B cell (primary cell): ENCODE results near the gene BACH2. TPM values are rescaled to one million over a fixed set of nuclear protein-coding genes. Genes with fewer than 3 reads are reported as not detected.

ENCODE experiments used
- ATAC-seq: fragments of 200-7000 bp; cut with Tn5 transposase; one replicate; pipeline ENCODE4 v1.10.0; 2021; ENCODE audit warnings: low read depth, mild to moderate bottlenecking, moderate number of reproducible peaks, moderate library complexity
- CTCF ChIA-PET: fragments of 350-600 bp; sonication (Branson Sonifier 250); formaldehyde crosslinking; loops from one replicate; lab custom pipeline; 2021; ENCODE audit warnings: antibody characterized with exemption, inconsistent platforms; lab: Charles Lee
- POLR2A ChIA-PET: fragments of 350-600 bp; sonication (Branson Sonifier 250); formaldehyde crosslinking; loops from one replicate; lab custom pipeline; 2021; ENCODE audit warnings: antibody characterized with exemption; lab: Charles Lee
- DNase-seq: peaks from one replicate; pipeline ENCODE4 v3.0.0; 2013
- H2AFZ ChIP-seq: 2 replicates; pipeline ENCODE4 v1.6.1; 2012; ENCODE audit warnings: mild to moderate bottlenecking, low read depth, low read length; ENCODE audit not compliant: insufficient read depth, poor library complexity, severe bottlenecking
- H3K27ac ChIP-seq, 2 donors: 1 replicate in 1 of 2; 2 replicates in 1 of 2; pipeline ENCODE4 v1.5.1; 2012 to 2013; ENCODE audit warnings: low read length in 2 of 2, mild to moderate bottlenecking in 2 of 2, moderate library complexity in 1 of 2
- H3K27me3 ChIP-seq, 4 experiments: fragments of 200-600 bp in 1 of 4; sonication (generic) in 1 of 4; replicated peaks in 1 of 4; 1 replicate in 2 of 4; 2 replicates in 2 of 4; pipeline versions ENCODE4 v1.6.1 to v1.7.0; 2013 to 2016; ENCODE audit warnings: low read length in 3 of 4, mild to moderate bottlenecking in 2 of 4, mixed read lengths in 1 of 4, moderate library complexity in 1 of 4; ENCODE audit not compliant: insufficient read depth in 4 of 4, control insufficient read depth in 3 of 4; ENCODE audit errors: control extremely low read depth in 1 of 4
- H3K36me3 ChIP-seq, 2 experiments: replicated peaks in 1 of 2; 1 replicate in 1 of 2; 2 replicates in 1 of 2; pipeline versions ENCODE4 v1.6.1 to v1.7.1; 2013; ENCODE audit warnings: low read length in 1 of 2; ENCODE audit not compliant: insufficient read depth in 2 of 2, control insufficient read depth in 1 of 2; ENCODE audit errors: control extremely low read depth in 1 of 2, extremely low read depth in 1 of 2
- H3K4me1 ChIP-seq, 2 donors: fragments of 200-600 bp in 1 of 2; sonication (generic) in 1 of 2; 1 replicate in 1 of 2; 2 replicates in 1 of 2; pipeline versions ENCODE4 v1.5.1 to v1.6.1; 2013 to 2017; ENCODE audit warnings: low read length in 2 of 2; ENCODE audit not compliant: control insufficient read depth in 2 of 2, insufficient read depth in 2 of 2
- H3K4me2 ChIP-seq: replicated peaks from 2 replicates; pipeline ENCODE3; 2012; ENCODE audit warnings: mild to moderate bottlenecking, low read depth, low read length; ENCODE audit not compliant: poor library complexity, severe bottlenecking
- H3K4me3 ChIP-seq, 5 experiments: fragments of 200-600 bp in 1 of 5; sonication (generic) in 1 of 5; 1 replicate in 3 of 5; 2 replicates in 2 of 5; pipeline versions ENCODE4 v1.5.1 to v1.7.0; 2011 to 2016; ENCODE audit warnings: low read length in 4 of 5, mild to moderate bottlenecking in 4 of 5, low read depth in 2 of 5, control low read depth in 1 of 5, moderate library complexity in 1 of 5; ENCODE audit not compliant: insufficient read depth in 1 of 5; ENCODE audit errors: control extremely low read depth in 1 of 5, extremely low read depth in 1 of 5
- H3K79me2 ChIP-seq: fragments of 200-600 bp; sonication (generic); one replicate; pipeline ENCODE4 v1.6.0; 2016; ENCODE audit warnings: low read length; ENCODE audit not compliant: control insufficient read depth, insufficient read depth
- H3K9ac ChIP-seq: fragments of 200-600 bp; sonication (generic); 2 replicates; pipeline ENCODE4 v1.6.1; 2017; ENCODE audit warnings: mild to moderate bottlenecking, low read length, moderate library complexity
- H3K9me3 ChIP-seq, 3 donors: one replicate each; pipeline versions ENCODE4 v1.6.1 to v1.7.1; 2013; ENCODE audit warnings: low read length in 2 of 3; ENCODE audit not compliant: control insufficient read depth in 2 of 3, insufficient read depth in 1 of 3; ENCODE audit errors: control extremely low read depth in 1 of 3
- H4K20me1 ChIP-seq: 2 replicates; pipeline ENCODE4 v1.6.0; 2012; ENCODE audit warnings: mild to moderate bottlenecking, low read length; ENCODE audit not compliant: insufficient read depth, control insufficient read depth, poor library complexity, severe bottlenecking
- H3K27ac Mint-ChIP-seq: one replicate; pipeline ENCODE4 v1.8.0; 2021; ENCODE audit warnings: mixed read lengths
- H3K27me3 Mint-ChIP-seq: one replicate; pipeline ENCODE4 v1.8.0; 2021; ENCODE audit warnings: mixed read lengths
- H3K4me1 Mint-ChIP-seq: one replicate; pipeline ENCODE4 v1.8.0; 2021; ENCODE audit warnings: mixed read lengths
- H3K4me3 Mint-ChIP-seq: one replicate; pipeline ENCODE4 v1.8.0; 2021; ENCODE audit warnings: mixed read lengths
- H3K9me3 Mint-ChIP-seq: one replicate; pipeline ENCODE4 v1.8.0; 2022; ENCODE audit warnings: mixed read lengths; ENCODE audit not compliant: insufficient read depth
- CTCF ChIP-seq: fragments of 200-600 bp; IDR thresholded peaks from one replicate; pipeline ENCODE4 v1.8.0; 2022; ENCODE audit warnings: antibody characterized with exemption, mild to moderate bottlenecking
- EZH2 ChIP-seq: IDR thresholded peaks from 2 replicates; pipeline ENCODE4 v1.6.1; 2012; ENCODE audit warnings: borderline replicate concordance, low read depth, mild to moderate bottlenecking, moderate library complexity, low read length; ENCODE audit not compliant: insufficient read depth, poor library complexity, severe bottlenecking
- WGBS: methylation state at CpG from one replicate; pipeline ENCODE4 v1.1.5; 2013; ENCODE audit warnings: missing lambda C conversion rate; ENCODE audit not compliant: insufficient coverage; 5-methylcytosine and 5-hydroxymethylcytosine counted together
- intact Hi-C: fragments of 100-400 bp; cut with micrococcal nuclease; formaldehyde crosslinking; loops from one replicate; pipeline ENCODE4 v1.10.0; 2022
- polyA plus RNA-seq: library from polyadenylated mRNA; depleted of rRNA; stranded (reverse); fragments of >200 nt; gene quantifications from 2 replicates; pipeline ENCODE4 v1.2.3, GENCODE V29; 2012
- total RNA-seq, 2 donors: library from RNA; stranded (reverse); fragments of 120-200 nt in 1 of 2; gene quantifications; 1 replicate in 1 of 2; 2 replicates in 1 of 2; pipeline versions ENCODE4 v1.2.3 to v1.2.4, GENCODE V29; 2013 to 2022

BACH2 gene
- total and polyA plus RNA-seq, 2 donors (not counting 1 experiment from before 2014, with no cell fraction given), result 41.1 to 235 TPM

DNA sequence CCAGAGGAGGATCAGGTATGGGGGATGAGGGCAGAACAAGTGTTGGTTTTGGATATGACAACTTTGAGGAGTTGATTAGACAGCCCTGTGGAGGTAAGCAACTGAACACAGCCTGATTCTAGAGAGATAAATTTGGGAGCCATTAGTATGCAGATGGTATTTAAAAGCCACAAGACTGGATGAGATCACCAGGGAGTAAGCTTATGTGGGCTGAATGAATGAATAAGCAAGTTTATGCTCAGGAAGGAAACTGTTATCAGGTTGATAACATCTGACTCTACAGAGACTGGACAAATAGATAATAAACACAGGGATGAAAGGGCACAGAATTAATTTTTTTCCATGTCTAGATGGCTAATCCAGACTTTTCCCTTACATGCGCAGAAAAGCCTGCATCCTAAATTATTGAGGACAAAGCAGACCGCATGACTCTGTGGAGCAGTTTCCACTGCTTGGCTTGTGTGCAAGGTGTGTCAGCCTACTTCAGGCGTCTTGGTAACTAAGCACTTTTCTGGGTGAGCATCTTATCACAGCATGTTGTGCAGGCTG lies 251.7 kb downstream of the BACH2 start:
- H3K4me2 ChIP-seq, result no peak overlapping the region
- H4K20me1 ChIP-seq, result peaks cover 70% of the 10 kb centered on the region
- no peak overlapping the region for H3K4me3 Mint-ChIP-seq
- peaks cover 74% of the 10 kb centered on the region for H3K79me2 ChIP-seq
- TF ChIP-seq CTCF (no peak), EZH2 (no peak)
- no peak overlapping the region for H2AFZ ChIP-seq
- ChIA-PET POLR2A (no interaction called here), CTCF (no interaction called here)
- no peaks in the 10 kb centered on the region for H3K27me3 ChIP-seq
- H3K36me3 ChIP-seq, result peaks cover 3 to 50% of the 10 kb centered on the region in 2 experiments
- no peaks in the 10 kb centered on the region for H3K27me3 Mint-ChIP-seq
- no peak overlapping the region for H3K4me3 ChIP-seq
- intact Hi-C loops, result loop anchor here (5.0 kb wide), 1 partner anchor 32 kb away; no protein-coding TSS in a partner anchor
- 71% methylated on average over 3 of the region's 3 CpGs for WGBS
- H3K9me3 ChIP-seq, result no peaks in the 10 kb centered on the region
- peaks cover 25% of the 10 kb centered on the region for H3K4me1 Mint-ChIP-seq
- H3K4me1 ChIP-seq, result peaks cover 0 to 5% of the 10 kb centered on the region in 2 donors
- H3K9me3 Mint-ChIP-seq, result no peaks in the 10 kb centered on the region
- H3K27ac Mint-ChIP-seq, result no peak overlapping the region
- no peak for ATAC-seq
- no peak for DNase-seq
- no peak overlapping the region for H3K9ac ChIP-seq
- H3K27ac ChIP-seq, result no peak overlapping the region

DNA sequence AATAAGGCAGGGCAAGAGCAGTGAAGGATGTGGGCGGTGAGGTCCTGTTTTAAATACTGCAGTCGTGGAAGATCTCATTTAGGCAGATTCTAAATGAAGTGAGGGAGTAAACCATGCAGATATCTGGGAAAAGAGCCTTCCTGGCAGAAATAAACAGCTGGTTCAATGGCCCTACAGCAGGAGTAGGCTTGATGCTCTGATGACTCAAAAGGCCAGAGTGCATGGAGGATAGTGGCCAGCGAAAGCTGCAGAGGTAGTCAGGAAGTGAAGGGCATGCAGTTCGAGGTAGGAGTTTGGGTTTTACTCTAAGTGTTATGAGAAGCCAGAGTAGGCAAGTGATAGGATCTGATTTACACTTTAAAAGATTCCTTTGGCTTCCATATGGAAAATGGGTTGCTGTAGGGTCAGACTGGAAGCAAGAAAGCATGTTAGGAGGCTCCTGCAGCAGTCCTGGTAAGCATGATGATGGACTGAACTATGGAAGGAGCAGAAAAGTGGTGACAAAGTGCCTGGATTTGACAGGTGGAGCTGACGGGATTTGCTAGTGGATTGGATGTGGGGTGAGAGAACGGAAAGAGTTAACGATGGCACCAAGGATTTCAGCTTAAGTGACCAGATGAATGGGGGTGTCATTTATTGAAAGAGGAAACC lies 252.3 kb downstream of the BACH2 start:
- H3K4me2 ChIP-seq, result no peak overlapping the region
- peaks cover 0 to under 1% of the 10 kb centered on the region in 2 donors for H3K4me1 ChIP-seq
- H3K36me3 ChIP-seq, result peaks cover 3 to 46% of the 10 kb centered on the region in 2 experiments
- peaks cover 72% of the 10 kb centered on the region for H3K79me2 ChIP-seq
- DNase-seq, result no peak
- Mint-ChIP-seq H3K9me3 (no peaks in the 10 kb centered on the region), H3K4me3 (no peak overlapping the region), H3K27me3 (no peaks in the 10 kb centered on the region), H3K27ac (no peak overlapping the region), H3K4me1 (peaks cover 22% of the 10 kb centered on the region)
- no peak for ATAC-seq
- WGBS, result 81% methylated on average over 7 of the region's 7 CpGs
- no peak for TF ChIP-seq EZH2
- no peak for TF ChIP-seq CTCF
- no peak overlapping the region for H2AFZ ChIP-seq
- no peak overlapping the region for H3K27ac ChIP-seq
- ChIA-PET POLR2A (no interaction called here), CTCF (interaction anchor here (1.0 kb wide), 1 partner anchor 234 kb away, joined by 3 read pairs; no protein-coding TSS in a partner anchor)
- no peak overlapping the region for H3K9ac ChIP-seq
- intact Hi-C loops, result loop anchor here (5.0 kb wide), 1 partner anchor 33 kb away; no protein-coding TSS in a partner anchor
- no peaks in the 10 kb centered on the region for H3K9me3 ChIP-seq
- H4K20me1 ChIP-seq, result peaks cover 66% of the 10 kb centered on the region
- no peaks in the 10 kb centered on the region for H3K27me3 ChIP-seq
- no peak overlapping the region for H3K4me3 ChIP-seq
